Measurements from ENCODE around the gene CYP11A1. TPM values are rescaled to one million over a fixed set of nuclear protein-coding genes. Genes with fewer than 3 reads are reported as not detected.

CYP11A1 gene
- total and polyA plus RNA-seq, 4 donors: 0.15 to 0.97 (median 0.69) TPM

DNA sequence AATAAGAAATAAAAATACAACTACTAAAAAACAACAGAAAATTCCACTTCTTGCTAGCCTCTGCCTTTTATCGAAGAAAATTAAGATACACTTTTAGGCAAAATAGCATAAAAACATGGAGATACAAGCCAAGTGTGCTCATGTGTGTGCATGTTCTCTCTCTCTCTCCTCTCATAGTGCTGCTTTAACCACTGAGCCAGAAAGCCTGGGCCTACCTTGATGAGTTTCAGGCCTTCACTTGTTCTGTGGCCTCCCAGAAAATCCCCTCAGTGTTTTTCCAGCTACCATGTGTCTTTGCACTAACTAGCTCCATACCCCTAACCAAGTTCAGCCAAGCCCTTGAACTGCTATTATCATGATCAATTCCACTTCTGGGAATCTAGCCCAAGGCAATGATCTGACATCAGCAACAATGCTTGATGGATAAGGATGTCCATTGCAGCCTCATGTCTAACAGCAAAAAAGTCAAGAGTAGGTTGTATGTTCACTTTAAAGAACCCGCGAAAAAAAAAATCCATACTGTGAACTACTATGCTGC, 18.1 kb downstream of the CYP11A1 start:
- H3K9me3 ChIP-seq (ENCODE audit: control insufficient read depth in 4 of 4, insufficient read depth in 3 of 4, low read length in 3 of 4): no peaks in the 10 kb centered on the region
- DNase-seq: no peak
- H3K27ac ChIP-seq (ENCODE audit: low read depth in 1 of 2, low read length in 1 of 2): no peak overlapping the region
- H3K9ac ChIP-seq (ENCODE audit: insufficient read depth in 1 of 2, low read length in 2 of 2): no peak overlapping the region
- no peak for ATAC-seq (ENCODE audit: insufficient read depth, low FRiP score)
- no peaks in the 10 kb centered on the region for H3K27me3 ChIP-seq (ENCODE audit: control insufficient read depth in 3 of 3, insufficient read depth in 3 of 3, low read length in 2 of 3)
- TF ChIP-seq CTCF (IDR thresholded peaks at IDR 0.05; ENCODE audit: control extremely low read depth, extremely low read depth): no peak
- no peaks in the 10 kb centered on the region for H3K4me1 ChIP-seq (ENCODE audit: control insufficient read depth in 5 of 5, insufficient read depth in 5 of 5, low read length in 5 of 5)
- no peak overlapping the region for H3K4me3 ChIP-seq
- 96 to 99% methylated on average over 3 of the region's 3 CpGs for WGBS, 2 donors
- H3K36me3 ChIP-seq (ENCODE audit: control insufficient read depth in 4 of 4, insufficient read depth in 4 of 4, low read length in 4 of 4): no peaks in the 10 kb centered on the region

DNA sequence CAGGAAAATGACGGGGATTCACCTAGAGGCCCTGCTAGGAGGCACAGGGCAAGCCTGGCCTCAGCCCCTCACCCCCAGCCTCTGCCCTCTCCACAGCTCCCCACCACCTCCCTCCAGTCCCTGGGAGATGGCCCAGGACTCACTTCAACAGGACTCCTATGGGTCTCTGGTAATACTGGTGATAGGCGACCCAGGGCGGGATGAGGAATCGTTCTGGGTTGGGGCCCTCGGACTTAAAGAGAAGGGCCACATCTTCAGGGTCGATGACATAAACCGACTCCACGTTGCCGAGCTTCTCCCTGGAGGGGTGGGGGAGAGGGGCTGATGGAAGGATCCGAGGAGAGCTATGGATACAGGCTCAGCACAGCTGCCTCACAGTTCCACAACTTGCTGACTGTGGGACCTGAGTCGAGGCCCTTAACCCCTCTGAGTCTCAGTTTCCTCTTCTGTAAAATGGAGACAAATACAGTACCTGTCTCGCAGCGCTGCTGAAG, 19.6 kb downstream of the CYP11A1 start:
- H3K9me3 ChIP-seq (ENCODE audit: control insufficient read depth in 4 of 4, insufficient read depth in 3 of 4, low read length in 3 of 4): no peaks in the 10 kb centered on the region
- TF ChIP-seq CTCF (IDR thresholded peaks at IDR 0.05; ENCODE audit: control extremely low read depth, extremely low read depth): no peak
- H3K4me3 ChIP-seq: no peak overlapping the region
- H3K4me1 ChIP-seq (ENCODE audit: control insufficient read depth in 5 of 5, insufficient read depth in 5 of 5, low read length in 5 of 5): no peaks in the 10 kb centered on the region
- H3K9ac ChIP-seq (ENCODE audit: insufficient read depth in 1 of 2, low read length in 2 of 2): no peak overlapping the region
- DNase-seq (no peak), ATAC-seq (ENCODE audit: insufficient read depth, low FRiP score) (no peak)
- no peak overlapping the region for H3K27ac ChIP-seq (ENCODE audit: low read depth in 1 of 2, low read length in 1 of 2)
- no peaks in the 10 kb centered on the region for H3K27me3 ChIP-seq (ENCODE audit: control insufficient read depth in 3 of 3, insufficient read depth in 3 of 3, low read length in 2 of 3)
- WGBS, 2 donors: 89 to 95% methylated on average over 13 of the region's 13 CpGs
- no peaks in the 10 kb centered on the region for H3K36me3 ChIP-seq (ENCODE audit: control insufficient read depth in 4 of 4, insufficient read depth in 4 of 4, low read length in 4 of 4)

- DNase-seq (no peak), ATAC-seq (ENCODE audit: insufficient read depth, low FRiP score) (no peak)
- TF ChIP-seq CTCF (IDR thresholded peaks at IDR 0.05; ENCODE audit: control extremely low read depth, extremely low read depth): no peak
- Histone ChIP-seq H3K9me3 (ENCODE audit: control insufficient read depth in 4 of 4, insufficient read depth in 3 of 4, low read length in 3 of 4) (no peaks in the 10 kb centered on the region), H3K27ac (ENCODE audit: low read depth in 1 of 2, low read length in 1 of 2) (no peak overlapping the region), H3K4me3 (no peak overlapping the region), H3K27me3 (ENCODE audit: control insufficient read depth in 3 of 3, insufficient read depth in 3 of 3, low read length in 2 of 3) (no peaks in the 10 kb centered on the region), H3K4me1 (ENCODE audit: control insufficient read depth in 5 of 5, insufficient read depth in 5 of 5, low read length in 5 of 5) (no peaks in the 10 kb centered on the region), H3K36me3 (ENCODE audit: control insufficient read depth in 4 of 4, insufficient read depth in 4 of 4, low read length in 4 of 4) (no peaks in the 10 kb centered on the region), H3K9ac (ENCODE audit: insufficient read depth in 1 of 2, low read length in 2 of 2) (no peak overlapping the region)
- WGBS, 2 donors: 87 to 93% methylated on average over 10 of the region's 10 CpGs
These were observed 22.4 kb downstream of the CYP11A1 start for GRCh38 chr15:74345051-74345450.

- Histone ChIP-seq H3K9me3 (ENCODE audit: control insufficient read depth in 4 of 4, insufficient read depth in 3 of 4, low read length in 3 of 4) (no peaks in the 10 kb centered on the region), H3K9ac (ENCODE audit: insufficient read depth in 1 of 2, low read length in 2 of 2) (no peak overlapping the region), H3K27ac (ENCODE audit: low read depth in 1 of 2, low read length in 1 of 2) (no peak overlapping the region), H3K27me3 (ENCODE audit: control insufficient read depth in 3 of 3, insufficient read depth in 3 of 3, low read length in 2 of 3) (no peaks in the 10 kb centered on the region), H3K4me3 (no peak overlapping the region), H3K36me3 (ENCODE audit: control insufficient read depth in 4 of 4, insufficient read depth in 4 of 4, low read length in 4 of 4) (no peaks in the 10 kb centered on the region), H3K4me1 (ENCODE audit: control insufficient read depth in 5 of 5, insufficient read depth in 5 of 5, low read length in 5 of 5) (peaks cover 0 to 4% (median 0%) of the 10 kb centered on the region in 5 donors)
- TF ChIP-seq CTCF (IDR thresholded peaks at IDR 0.05; ENCODE audit: control extremely low read depth, extremely low read depth): no peak
- ATAC-seq (ENCODE audit: insufficient read depth, low FRiP score) (no peak), DNase-seq (no peak)
- 90 to 97% methylated on average over 8 of the region's 8 CpGs for WGBS, 2 donors
These were observed 23.7 kb downstream of the CYP11A1 start for GRCh38 chr15:74343797-74344127.
